ENCODE measurements around the gene STAB2.

Gene STAB2

DNA sequence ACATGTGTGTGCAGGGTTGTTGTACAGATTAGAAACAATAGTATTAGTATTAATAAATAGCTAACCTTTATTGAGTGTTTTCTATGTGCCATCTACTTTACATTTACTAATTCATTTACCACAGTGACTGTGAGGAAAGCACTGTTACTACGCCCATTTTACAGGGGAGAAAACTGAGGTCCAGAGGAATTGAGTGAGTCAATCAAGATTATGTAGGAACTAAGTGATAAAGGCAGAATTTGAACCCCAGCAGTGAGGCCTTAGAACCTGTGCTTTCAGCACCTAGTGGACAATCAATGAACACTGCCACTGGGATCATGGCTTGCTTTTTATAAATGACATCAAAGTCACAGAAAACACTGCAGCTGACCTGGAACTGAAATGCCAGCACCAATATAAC, 225.7 kb downstream of the STAB2 start:
- no peak for DNase-seq

DNA sequence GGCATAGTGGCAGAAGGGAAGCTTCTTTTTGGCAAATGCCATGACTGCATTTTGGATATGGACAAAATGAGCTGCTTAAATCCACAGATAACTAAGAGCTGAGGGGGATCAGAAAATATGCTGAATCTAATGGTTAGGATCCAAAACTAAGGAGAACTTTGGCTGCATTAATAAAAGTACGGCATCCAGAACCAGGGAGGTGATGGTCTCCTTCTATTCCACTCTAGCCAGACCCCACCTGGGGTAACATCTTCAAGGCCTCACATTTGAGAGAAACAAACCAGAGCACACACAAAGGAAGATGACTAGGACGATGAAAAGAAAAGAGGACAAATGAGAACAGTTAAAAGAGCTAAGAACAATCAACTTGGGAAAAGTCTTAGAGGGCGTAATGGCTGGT, 226.4 kb downstream of the STAB2 start:
- no peak for DNase-seq

DNA sequence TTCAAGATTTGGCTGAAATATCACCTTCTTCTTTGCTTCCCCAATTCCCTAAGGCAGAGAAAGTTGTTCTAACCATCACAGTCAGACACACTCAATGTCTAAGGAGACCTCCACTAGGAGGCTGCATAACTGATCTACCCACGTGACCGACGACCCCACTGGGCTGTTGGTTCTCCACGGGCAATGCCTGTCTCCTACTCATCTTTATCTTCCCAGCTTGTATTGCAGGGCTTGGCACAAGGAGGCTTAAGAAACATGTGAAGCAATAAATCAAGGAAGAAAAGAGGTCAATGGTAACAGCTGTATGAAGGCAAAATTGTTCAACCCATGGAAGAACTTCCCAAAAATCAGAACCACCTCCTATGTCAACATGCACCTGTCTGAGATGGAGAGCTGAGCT, 226.9 kb downstream of the STAB2 start:
- DNase-seq: no peak

DNA sequence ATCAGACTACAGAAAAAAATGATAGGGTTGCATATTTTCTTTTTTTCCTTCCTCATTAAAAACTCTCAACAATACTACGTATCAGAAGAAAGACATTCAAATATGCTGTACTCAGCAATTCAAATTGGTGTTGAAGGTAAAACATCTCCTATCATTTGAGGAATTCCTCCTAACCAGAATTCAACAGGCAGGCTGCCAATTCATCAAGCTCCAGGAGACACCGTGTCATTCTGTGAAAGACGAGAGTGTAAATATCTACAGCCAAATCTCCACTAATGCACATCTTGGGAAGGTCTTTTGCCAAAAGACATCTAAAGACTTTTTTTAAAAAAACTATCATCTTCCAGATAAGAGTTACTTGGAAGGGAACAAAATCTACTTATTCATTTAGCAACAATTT, 227.4 kb downstream of the STAB2 start:
- DNase-seq: no peak

All from CD4-positive, alpha-beta T cell treated with Interleukin-15 for 1 hour (primary cell).